ENCODE data around the gene GPR150. TPM values are rescaled to one million over a fixed set of nuclear protein-coding genes. Genes with fewer than 3 reads are reported as not detected.
"Not testable (repeated sequence)": the region's sequence is repeated elsewhere in the genome, so short reads cannot be mapped to it uniquely, and the experiment has no call there.

The GPR150 gene
- total RNA-seq, 8 experiments from 2014 or later: 0.14 to 0.85 (median 0.33) TPM; not detected in 1

GRCh38 chr5:95628933-95629332, 9.0 kb downstream of the GPR150 start:
- H3K4me3 ChIP-seq: no peak overlapping the region
- H3K4me1 ChIP-seq (replicated peaks in 1 of 2): no peaks in the 10 kb centered on the region
- WGBS, 10 experiments: 60 to 100% methylated on average over 1 of the region's 1 CpG; no CpG with 5 or more reads in 8 of the 10 experiments
- in situ Hi-C loops (cut with MboI; ENCODE audit: low pct_unique_long_range_greater_than_20kb in 2 of 9, low sequenced_read_pairs in 9 of 9, unreplicated experiment in 9 of 9): loop anchor here in 2 of 9 experiments (25.0 kb wide), 1 partner anchor 208 kb away; no protein-coding TSS in a partner anchor
- no peak overlapping the region for H3K27ac ChIP-seq
- ATAC-seq (replicated peaks in 6 of 8): no peak

DNA sequence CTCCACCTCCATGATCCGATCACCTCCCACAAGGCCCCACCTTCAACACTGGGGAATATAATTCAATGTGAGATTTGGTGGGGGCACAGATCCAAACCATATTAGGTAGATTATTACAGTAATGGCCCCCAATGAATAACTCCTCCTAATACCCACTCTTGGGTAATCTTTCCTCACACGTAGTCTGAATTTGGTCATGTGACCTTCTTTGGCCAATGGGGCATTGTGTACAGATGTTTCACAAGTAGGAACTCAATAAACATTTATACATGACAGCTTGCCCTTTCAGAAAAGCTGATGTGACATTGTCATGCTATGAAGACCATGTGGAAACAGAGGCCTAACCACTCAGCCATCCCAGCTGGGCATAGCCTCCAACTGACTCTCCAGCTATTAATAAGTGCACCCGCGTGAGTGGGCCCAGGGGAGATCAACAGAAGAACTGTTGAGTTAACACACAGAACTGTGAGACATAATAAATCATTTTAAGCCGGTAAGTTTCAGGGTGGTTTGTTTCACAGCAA, 10.6 kb downstream of the GPR150 start:
- Histone ChIP-seq H3K27ac (no peak overlapping the region), H3K4me3 (no peak overlapping the region), H3K4me1 (replicated peaks in 1 of 2) (no peaks in the 10 kb centered on the region)
- ATAC-seq (replicated peaks in 6 of 8): no peak
- in situ Hi-C loops (cut with MboI; ENCODE audit: low pct_unique_long_range_greater_than_20kb in 2 of 9, low sequenced_read_pairs in 9 of 9, unreplicated experiment in 9 of 9): loop anchor here in 3 of 9 experiments (10.0 to 25.0 kb wide), 2 partner anchors 207 to 214 kb away; no protein-coding TSS in a partner anchor
- 82 to 100% (median 96%) methylated on average over 2 to 5 of the region's 5 CpGs; no CpG with 5 or more reads in 3 of the 10 experiments for WGBS, 10 experiments

GRCh38 chr5:95631255-95631958, 11.5 kb downstream of the GPR150 start:
- ATAC-seq (replicated peaks in 6 of 8): peak in 2 of 8 experiments; percentile 31 to 41
- 14 to 85% (median 58%) methylated on average over 1 to 2 of the region's 2 CpGs; no CpG with 5 or more reads in 2 of the 10 experiments for WGBS, 10 experiments
- no peak overlapping the region for H3K4me3 ChIP-seq
- in situ Hi-C loops (cut with MboI; ENCODE audit: low pct_unique_long_range_greater_than_20kb in 2 of 9, low sequenced_read_pairs in 9 of 9, unreplicated experiment in 9 of 9): loop anchor here in 3 of 9 experiments (10.0 to 25.0 kb wide), 2 partner anchors 206 to 213 kb away; no protein-coding TSS in a partner anchor
- no peak overlapping the region for H3K27ac ChIP-seq
- H3K4me1 ChIP-seq (replicated peaks in 1 of 2): no peaks in the 10 kb centered on the region

- Histone ChIP-seq H3K4me3 (no peak overlapping the region), H3K27ac (no peak overlapping the region), H3K4me1 (replicated peaks in 1 of 2) (no peaks in the 10 kb centered on the region)
- in situ Hi-C loops (cut with MboI; ENCODE audit: low pct_unique_long_range_greater_than_20kb in 2 of 9, low sequenced_read_pairs in 9 of 9, unreplicated experiment in 9 of 9): loop anchor here in 3 of 9 experiments (10.0 to 25.0 kb wide), 2 partner anchors 205 to 213 kb away; no protein-coding TSS in a partner anchor
- 80 to 100% (median 100%) methylated on average over 1 to 4 of the region's 4 CpGs; no CpG with 5 or more reads in 1 of the 10 experiments for WGBS, 10 experiments
- ATAC-seq (replicated peaks in 6 of 8): peak in 2 of 8 experiments; percentile 73 to 84
These were observed 12.2 kb downstream of the GPR150 start for GRCh38 chr5:95631991-95632675.

DNA sequence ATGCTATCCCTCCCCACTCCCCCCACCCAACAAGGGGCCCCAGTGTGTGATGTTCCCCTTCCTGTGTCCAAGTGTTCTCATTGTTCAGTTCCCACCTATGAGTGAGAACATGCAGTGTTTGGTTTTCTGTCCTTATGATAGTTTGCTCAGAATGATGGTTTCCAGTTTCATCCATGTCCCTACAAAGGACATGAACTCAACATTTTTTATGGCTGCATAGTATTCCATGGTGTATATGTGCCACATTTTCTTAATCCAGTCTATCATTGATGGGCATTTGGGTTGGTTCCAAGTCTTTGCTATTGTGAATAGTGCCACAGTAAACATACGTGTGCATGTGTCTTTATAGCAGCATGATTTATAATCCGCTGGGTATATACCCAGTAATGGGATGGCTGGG, 13.1 kb downstream of the GPR150 start:
- WGBS, 10 experiments: no CpG with 5 or more reads among the region's 2 CpGs
- H3K27ac ChIP-seq; H3K4me1 ChIP-seq (replicated peaks in 1 of 2); ATAC-seq (replicated peaks in 6 of 8); H3K4me3 ChIP-seq: not testable (repeated sequence)
- in situ Hi-C loops (cut with MboI; ENCODE audit: low pct_unique_long_range_greater_than_20kb in 2 of 9, low sequenced_read_pairs in 9 of 9, unreplicated experiment in 9 of 9): loop anchor here in 3 of 9 experiments (10.0 to 25.0 kb wide), 2 partner anchors 204 to 212 kb away; no protein-coding TSS in a partner anchor

- Histone ChIP-seq H3K4me3 (no peak overlapping the region), H3K27ac (no peak overlapping the region), H3K4me1 (replicated peaks in 1 of 2) (no peaks in the 10 kb centered on the region)
- WGBS, 10 experiments: 80 to 100% (median 90%) methylated on average over 1 to 3 of the region's 3 CpGs; no CpG with 5 or more reads in 4 of the 10 experiments
- in situ Hi-C loops (cut with MboI; ENCODE audit: low pct_unique_long_range_greater_than_20kb in 2 of 9, low sequenced_read_pairs in 9 of 9, unreplicated experiment in 9 of 9): loop anchor here in 3 of 9 experiments (10.0 to 25.0 kb wide), 2 partner anchors 204 to 211 kb away; no protein-coding TSS in a partner anchor
- no peak for ATAC-seq (replicated peaks in 6 of 8)
These were observed 13.8 kb downstream of the GPR150 start for GRCh38 chr5:95633671-95634070.

- 50 to 100% (median 83%) methylated on average over 1 to 3 of the region's 3 CpGs; no CpG with 5 or more reads in 2 of the 10 experiments for WGBS, 10 experiments
- no peak for ATAC-seq (replicated peaks in 6 of 8)
- in situ Hi-C loops (cut with MboI; ENCODE audit: low pct_unique_long_range_greater_than_20kb in 2 of 9, low sequenced_read_pairs in 9 of 9, unreplicated experiment in 9 of 9): loop anchor here in 3 of 9 experiments (10.0 to 25.0 kb wide), 2 partner anchors 203 to 211 kb away; no protein-coding TSS in a partner anchor
These were observed 14.2 kb downstream of the GPR150 start for GRCh38 chr5:95634081-95634480.

DNA sequence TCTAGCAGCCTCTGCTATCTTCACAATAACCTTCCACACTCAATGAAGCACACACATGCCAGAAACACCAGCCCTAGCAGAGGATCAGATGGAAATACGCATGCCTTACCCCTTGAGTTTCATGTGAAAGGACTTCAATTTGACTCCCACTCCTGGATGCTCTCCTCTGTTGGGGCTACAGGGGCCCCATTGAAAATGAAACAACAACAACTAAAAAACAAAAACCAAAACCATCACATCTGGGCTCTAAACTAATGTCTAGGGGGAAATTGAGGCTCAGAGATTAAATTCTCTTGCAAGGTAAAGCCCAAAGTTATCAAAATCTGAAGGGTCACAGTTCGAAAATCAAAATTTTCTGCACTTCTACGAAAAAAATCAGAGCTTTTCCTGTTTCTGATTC, 18.7 kb downstream of the GPR150 start:
- in situ Hi-C loops (cut with MboI; ENCODE audit: low pct_unique_long_range_greater_than_20kb in 2 of 9, low sequenced_read_pairs in 9 of 9, unreplicated experiment in 9 of 9): loop anchor here in 3 of 9 experiments (10.0 to 25.0 kb wide), 2 partner anchors 199 to 206 kb away; no protein-coding TSS in a partner anchor
- ATAC-seq (replicated peaks in 6 of 8): no peak
- no peak overlapping the region for H3K4me3 ChIP-seq
- 0 to 80% (median 63%) methylated on average over 1 to 3 of the region's 3 CpGs; no CpG with 5 or more reads in 2 of the 10 experiments for WGBS, 10 experiments
- H3K27ac ChIP-seq: no peak overlapping the region
- H3K4me1 ChIP-seq (replicated peaks in 1 of 2): no peaks in the 10 kb centered on the region

More at GRCh38 chr5:95634081-95634480, 14.2 kb downstream of the GPR150 start:
- no peaks in the 10 kb centered on the region for H3K4me1 ChIP-seq (replicated peaks in 1 of 2)
- no peak overlapping the region for H3K4me3 ChIP-seq
- no peak overlapping the region for H3K27ac ChIP-seq

DNA sequence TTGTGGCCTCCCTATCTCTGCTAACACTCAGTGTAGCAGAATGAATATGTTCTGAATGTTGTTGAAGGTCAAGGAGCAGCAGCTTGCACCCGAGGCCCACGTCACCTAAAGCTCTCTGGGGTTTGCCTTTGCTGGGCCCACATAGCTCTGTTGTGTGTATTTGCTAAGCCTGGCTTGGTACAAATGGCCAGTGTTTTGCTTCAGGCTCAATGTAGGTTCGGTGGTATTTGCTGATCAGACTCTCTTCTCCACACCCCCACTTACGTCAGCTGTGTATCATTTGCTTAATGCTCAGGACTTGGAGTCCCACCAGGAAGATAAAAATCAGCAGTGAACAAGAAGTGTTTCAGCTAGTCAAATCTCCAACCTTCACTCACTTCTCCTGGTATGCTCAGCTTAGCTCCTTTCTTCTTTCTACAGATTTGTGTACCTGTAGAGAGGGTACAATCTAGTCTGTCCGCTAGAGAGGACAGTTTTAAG, 21.9 kb downstream of the GPR150 start:
- Histone ChIP-seq H3K27ac (no peak overlapping the region), H3K4me1 (replicated peaks in 1 of 2) (no peaks in the 10 kb centered on the region), H3K4me3 (no peak overlapping the region)
- no peak for ATAC-seq (replicated peaks in 6 of 8)
- WGBS, 10 experiments: 63 to 100% (median 86%) methylated on average over 1 to 5 of the region's 5 CpGs; no CpG with 5 or more reads in 2 of the 10 experiments
- in situ Hi-C loops (cut with MboI; ENCODE audit: low pct_unique_long_range_greater_than_20kb in 2 of 9, low sequenced_read_pairs in 9 of 9, unreplicated experiment in 9 of 9): loop anchor here in 2 of 9 experiments (25.0 kb wide), 1 partner anchor 196 kb away; no protein-coding TSS in a partner anchor

DNA sequence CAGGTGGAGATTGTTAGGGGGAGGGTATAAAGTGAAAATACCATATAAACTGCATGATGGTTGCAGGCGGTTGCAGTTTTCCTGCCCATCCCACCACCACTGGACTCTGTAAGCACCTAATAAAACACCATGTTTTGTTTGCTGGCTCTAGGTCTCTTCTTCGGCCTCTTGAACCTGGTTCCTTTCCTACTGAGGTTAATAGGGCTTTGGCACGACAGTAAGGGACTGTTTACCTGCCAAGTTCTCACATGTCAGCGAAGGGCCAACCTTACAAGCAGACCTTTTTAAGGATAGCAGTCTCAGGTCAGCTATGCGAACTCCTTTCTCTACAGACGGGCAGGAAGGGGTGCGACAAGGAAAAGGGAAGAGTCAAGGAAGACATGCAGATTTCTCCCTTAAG, 23.3 kb downstream of the GPR150 start:
- no peak overlapping the region for H3K4me3 ChIP-seq
- H3K27ac ChIP-seq: no peak overlapping the region
- WGBS, 10 experiments: 62 to 93% (median 83%) methylated on average over 1 to 6 of the region's 7 CpGs; no CpG with 5 or more reads in 1 of the 10 experiments
- ATAC-seq (replicated peaks in 6 of 8): no peak
- H3K4me1 ChIP-seq (replicated peaks in 1 of 2): peaks cover 0 to 7% of the 10 kb centered on the region in 2 donors
- in situ Hi-C loops (cut with MboI; ENCODE audit: low pct_unique_long_range_greater_than_20kb in 2 of 9, low sequenced_read_pairs in 9 of 9, unreplicated experiment in 9 of 9): loop anchor here in 2 of 9 experiments (25.0 kb wide), 1 partner anchor 194 kb away; no protein-coding TSS in a partner anchor

GRCh38 chr5:95644351-95645042, 24.6 kb downstream of the GPR150 start:
- H3K27ac ChIP-seq: no peak overlapping the region
- in situ Hi-C loops (cut with MboI; ENCODE audit: low pct_unique_long_range_greater_than_20kb in 2 of 9, low sequenced_read_pairs in 9 of 9, unreplicated experiment in 9 of 9): loop anchor here in 2 of 9 experiments (25.0 kb wide), 1 partner anchor 193 kb away; no protein-coding TSS in a partner anchor
- ATAC-seq (replicated peaks in 6 of 8): peak in 1 of 8 experiments; percentile 6
- 0 to 45% (median 27%) methylated on average over 1 to 4 of the region's 4 CpGs; no CpG with 5 or more reads in 1 of the 10 experiments for WGBS, 10 experiments
- peaks cover 0 to 8% of the 10 kb centered on the region in 2 donors for H3K4me1 ChIP-seq (replicated peaks in 1 of 2)
- H3K4me3 ChIP-seq: no peak overlapping the region

GRCh38 chr5:95646226-95646568, 26.3 kb downstream of the GPR150 start:
- peak overlapping the region in 3 of 5 donors; percentile 2 to 54 (median 52) for H3K4me3 ChIP-seq
- in situ Hi-C loops (cut with MboI; ENCODE audit: low pct_unique_long_range_greater_than_20kb in 2 of 9, low sequenced_read_pairs in 9 of 9, unreplicated experiment in 9 of 9): loop anchor here in 2 of 9 experiments (25.0 kb wide), 1 partner anchor 191 kb away; no protein-coding TSS in a partner anchor
- not testable (repeated sequence) for H3K4me1 ChIP-seq (replicated peaks in 1 of 2); ATAC-seq (replicated peaks in 6 of 8); H3K27ac ChIP-seq
- 82 to 95% (median 93%) methylated on average over 4 to 12 of the region's 17 CpGs; no CpG with 5 or more reads in 5 of the 10 experiments for WGBS, 10 experiments

Data from motor neuron (in vitro differentiated cells).